Osteoblast (primary cell): ENCODE results near the gene GTF2I. TPM values are rescaled to one million over a fixed set of nuclear protein-coding genes. Genes with fewer than 3 reads are reported as not detected.
"Not testable (repeated sequence)": the region's sequence is repeated elsewhere in the genome, so short reads cannot be mapped to it uniquely, and the experiment has no call there.

Experiments
- DNase-seq: peaks from one replicate; pipeline ENCODE4 v3.0.0; 2011; ENCODE audit warnings: low spot score, mixed read lengths; ENCODE audit not compliant: insufficient read length; ENCODE audit errors: missing footprints
- H2AFZ ChIP-seq: 2 replicates; pipeline ENCODE4 v1.6.0; 2011; ENCODE audit warnings: mild to moderate bottlenecking, low read length
- H3K27ac ChIP-seq: 2 replicates; pipeline ENCODE4 v1.5.1; 2011; ENCODE audit warnings: mild to moderate bottlenecking, low read depth, low read length, moderate library complexity
- H3K27me3 ChIP-seq: 2 replicates; pipeline ENCODE4 v1.6.0; 2012; ENCODE audit warnings: mild to moderate bottlenecking, control low read depth, inconsistent platforms, low read length, moderate library complexity; ENCODE audit not compliant: insufficient read depth
- H3K36me3 ChIP-seq: 2 replicates; pipeline ENCODE4 v1.5.1; 2011; ENCODE audit warnings: mild to moderate bottlenecking, low read length, control low read depth, moderate library complexity; ENCODE audit not compliant: insufficient read depth
- H3K4me1 ChIP-seq: 2 replicates; pipeline ENCODE4 v1.5.1; 2011; ENCODE audit warnings: mild to moderate bottlenecking, low read length, control low read depth, moderate library complexity; ENCODE audit not compliant: insufficient read depth
- H3K4me2 ChIP-seq: 2 replicates; pipeline ENCODE4 v1.6.0; 2011; ENCODE audit warnings: mild to moderate bottlenecking, low read length; ENCODE audit not compliant: insufficient read depth
- H3K4me3 ChIP-seq: fragments of 200-600 bp; sonication (generic); 3 replicates; pipeline ENCODE4 v1.5.1; 2012; ENCODE audit warnings: mild to moderate bottlenecking, low read length, inconsistent platforms; ENCODE audit not compliant: insufficient read depth
- H3K79me2 ChIP-seq: 2 replicates; pipeline ENCODE4 v1.6.0; 2012; ENCODE audit warnings: mild to moderate bottlenecking, low read length, control low read depth, inconsistent platforms; ENCODE audit not compliant: insufficient read depth
- H3K9me3 ChIP-seq: 2 replicates; pipeline ENCODE4 v1.5.1; 2011; ENCODE audit warnings: low read depth, low read length, control low read depth
- H4K20me1 ChIP-seq: 2 replicates; pipeline ENCODE4 v1.6.0; 2012; ENCODE audit warnings: mild to moderate bottlenecking, low read length, control low read depth; ENCODE audit not compliant: insufficient read depth
- total RNA-seq: library from RNA; depleted of rRNA; stranded (reverse); fragments of >200 nt; gene quantifications from 2 replicates; pipeline ENCODE4 v1.2.3, GENCODE V29; 2012

Gene GTF2I
- total RNA-seq, 1 donor: 143 TPM

- not testable (repeated sequence) for H3K27ac ChIP-seq, H3K79me2 ChIP-seq, DNase-seq, H3K27me3 ChIP-seq, H3K36me3 ChIP-seq, H3K4me1 ChIP-seq, H2AFZ ChIP-seq, H3K4me2 ChIP-seq, H3K9me3 ChIP-seq, H4K20me1 ChIP-seq
- H3K4me3 ChIP-seq: peak overlapping the region; percentile 40
These were observed 131.0 kb downstream of the GTF2I start for GRCh38 chr7:74788369-74789150.

- H3K4me1 ChIP-seq, H4K20me1 ChIP-seq, H3K79me2 ChIP-seq, H3K27me3 ChIP-seq, H2AFZ ChIP-seq, H3K9me3 ChIP-seq, H3K27ac ChIP-seq, H3K4me2 ChIP-seq, H3K36me3 ChIP-seq, DNase-seq, H3K4me3 ChIP-seq: not testable (repeated sequence)
These were observed 131.8 kb downstream of the GTF2I start for GRCh38 chr7:74789200-74789736.

- DNase-seq, H3K27me3 ChIP-seq, H3K4me2 ChIP-seq, H4K20me1 ChIP-seq, H3K9me3 ChIP-seq, H3K4me3 ChIP-seq, H3K79me2 ChIP-seq, H3K36me3 ChIP-seq, H3K27ac ChIP-seq, H2AFZ ChIP-seq, H3K4me1 ChIP-seq: not testable (repeated sequence)
These were observed 140.5 kb downstream of the GTF2I start for GRCh38 chr7:74797848-74798622.

GRCh38 chr7:74798644-74799043, 141.1 kb downstream of the GTF2I start:
- H3K4me1 ChIP-seq, H3K9me3 ChIP-seq, H3K36me3 ChIP-seq, H3K4me3 ChIP-seq, H3K79me2 ChIP-seq, H3K27me3 ChIP-seq, H2AFZ ChIP-seq, DNase-seq, H4K20me1 ChIP-seq, H3K4me2 ChIP-seq, H3K27ac ChIP-seq: not testable (repeated sequence)

Other genes with a start within 250 kb of the GTF2I start
- gene GTF2IRD1, start 203.8 kb upstream of the GTF2I start, total RNA-seq: 15.9 and 18.6 TPM in 2 replicates
- under 0.01 TPM in 1 of 2 replicates, not detected in the other for gene NCF1, start 116.3 kb downstream of the GTF2I start, total RNA-seq
- gene GTF2IRD2, start 193.9 kb downstream of the GTF2I start, total RNA-seq: 12.7 and 17.0 TPM in 2 replicates